Caco-2 (cell line): Measurements from ENCODE around the gene ELL2. TPM values are rescaled to one million over a fixed set of nuclear protein-coding genes. Genes with fewer than 3 reads are reported as not detected.

Source experiments
- BruUV-seq: library from RNA; stranded (reverse); fragments of 400-500 nt; replicated peaks from 2 replicates; lab custom pipeline; 2021; lab: Mats Ljungman, UMichigan
- CTCF ChIA-PET: fragments of 300-600 bp; sonication (Branson Sonifier 250); formaldehyde crosslinking; loops from one replicate; lab custom pipeline; 2022; ENCODE audit warnings: antibody characterized with exemption; lab: Charles Lee
- POLR2A ChIA-PET: fragments of 300-600 bp; sonication (Branson Sonifier 250); formaldehyde crosslinking; loops from one replicate; lab custom pipeline; 2022; ENCODE audit warnings: antibody characterized with exemption; lab: Charles Lee
- DNase-seq, 2 experiments: peaks; one replicate each; pipeline versions ENCODE4 v3.0.0 to v3.0.0-alpha.2; 2020 to 2022
- H3K27me3 ChIP-seq: replicated peaks from 2 replicates; pipeline ENCODE4 v1.6.0; 2011; ENCODE audit warnings: low read length; ENCODE audit not compliant: control insufficient read depth, insufficient read depth
- H3K36me3 ChIP-seq: 2 replicates; pipeline ENCODE4 v1.5.1; 2011; ENCODE audit warnings: low read length; ENCODE audit not compliant: control insufficient read depth, insufficient read depth
- H3K4me1 ChIP-seq: fragments of 250-450 bp; sonication (Bioruptor Pico); 2 replicates; pipeline ENCODE4 v1.5.1; 2020; ENCODE audit warnings: mild to moderate bottlenecking
- H3K4me3 ChIP-seq: 2 replicates; pipeline ENCODE4 v1.5.1; 2011; ENCODE audit warnings: low read depth, mild to moderate bottlenecking, control low read depth, low read length
- H3K9me3 ChIP-seq: fragments of 250-450 bp; sonication (Bioruptor Pico); 2 replicates; pipeline ENCODE4 v1.5.1; 2020; ENCODE audit warnings: mild to moderate bottlenecking, moderate library complexity
- H3K27ac Mint-ChIP-seq: one replicate; pipeline ENCODE4 v1.8.0; 2022; ENCODE audit warnings: mixed read lengths; ENCODE audit not compliant: unreplicated experiment
- H3K27me3 Mint-ChIP-seq: one replicate; pipeline ENCODE4 v1.8.0; 2022; ENCODE audit warnings: mixed read lengths; ENCODE audit not compliant: insufficient read depth, unreplicated experiment
- H3K36me3 Mint-ChIP-seq: one replicate; pipeline ENCODE4 v1.8.0; 2022; ENCODE audit warnings: mild to moderate bottlenecking, mixed read lengths; ENCODE audit not compliant: insufficient read depth, unreplicated experiment
- H3K4me1 Mint-ChIP-seq: one replicate; pipeline ENCODE4 v1.8.0; 2022; ENCODE audit warnings: low read depth, mixed read lengths; ENCODE audit not compliant: unreplicated experiment
- H3K4me3 Mint-ChIP-seq: one replicate; pipeline ENCODE4 v1.8.0; 2022; ENCODE audit warnings: mild to moderate bottlenecking, moderate library complexity, mixed read lengths; ENCODE audit not compliant: unreplicated experiment
- H3K9me3 Mint-ChIP-seq: one replicate; pipeline ENCODE4 v1.8.0; 2022; ENCODE audit warnings: mixed read lengths; ENCODE audit not compliant: unreplicated experiment
- intact Hi-C: fragments of 100-400 bp; cut with micrococcal nuclease; formaldehyde crosslinking; loops from one replicate; pipeline ENCODE4 v1.10.0; 2022; ENCODE audit not compliant: unreplicated experiment
- total RNA-seq: library from RNA; stranded (reverse); gene quantifications from 2 replicates; pipeline ENCODE4 v1.2.3, GENCODE V29; 2022
- TF ChIP-seq, protein P1 (sequence below), 2 experiments: fragments of 200-600 bp in 1 of 2; IDR thresholded peaks; 1 replicate in 1 of 2; 2 replicates in 1 of 2; pipeline versions ENCODE4 v1.5.1 to v1.8.0; 2011 to 2022; ENCODE audit warnings: antibody characterized with exemption in 1 of 2, control low read depth in 1 of 2, inconsistent platforms in 1 of 2, low read depth in 1 of 2, low read length in 1 of 2, mild to moderate bottlenecking in 1 of 2, moderate library complexity in 1 of 2; ENCODE audit not compliant: insufficient read depth in 1 of 2, severe bottlenecking in 1 of 2, unreplicated experiment in 1 of 2

Gene ELL2
- total RNA-seq, 1 experiment from 2014 or later, result 81.0 TPM

DNA sequence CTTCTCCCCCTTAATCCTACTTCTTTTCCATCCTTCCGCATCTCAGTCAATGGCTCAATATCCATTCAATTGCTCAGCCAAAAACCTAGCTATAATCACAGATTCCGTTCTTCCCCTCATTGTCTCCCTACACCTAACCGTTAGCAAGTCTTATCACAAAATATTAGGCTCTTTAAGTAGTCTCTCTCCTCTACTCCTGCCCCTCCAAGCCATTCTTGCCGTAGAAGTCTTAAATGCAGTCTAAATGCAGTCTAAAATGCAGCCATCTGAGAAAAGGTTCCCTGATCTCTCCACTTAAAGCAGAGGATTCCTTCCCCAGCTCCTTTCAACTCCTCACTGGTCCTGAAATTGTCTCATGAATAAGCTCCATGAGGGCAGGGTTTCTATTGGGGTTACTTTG is 57.8 kb downstream of the ELL2 start:
- CTCF ChIA-PET, result no interaction called here
- no TSS peak for BruUV-seq
- Mint-ChIP-seq H3K9me3 (no peaks in the 10 kb centered on the region), H3K4me3 (no peak overlapping the region), H3K27me3 (no peaks in the 10 kb centered on the region), H3K27ac (no peak overlapping the region), H3K36me3 (peaks cover 51% of the 10 kb centered on the region), H3K4me1 (no peaks in the 10 kb centered on the region)
- no peak for DNase-seq
- Histone ChIP-seq H3K9me3 (no peaks in the 10 kb centered on the region), H3K36me3 (peaks cover 7% of the 10 kb centered on the region), H3K4me3 (no peak overlapping the region), H3K4me1 (peaks cover 3% of the 10 kb centered on the region), H3K27me3 (no peaks in the 10 kb centered on the region)
- intact Hi-C loops, result no loop called here
- POLR2A ChIA-PET, result no interaction called here
- TF ChIP-seq, protein P1, sequence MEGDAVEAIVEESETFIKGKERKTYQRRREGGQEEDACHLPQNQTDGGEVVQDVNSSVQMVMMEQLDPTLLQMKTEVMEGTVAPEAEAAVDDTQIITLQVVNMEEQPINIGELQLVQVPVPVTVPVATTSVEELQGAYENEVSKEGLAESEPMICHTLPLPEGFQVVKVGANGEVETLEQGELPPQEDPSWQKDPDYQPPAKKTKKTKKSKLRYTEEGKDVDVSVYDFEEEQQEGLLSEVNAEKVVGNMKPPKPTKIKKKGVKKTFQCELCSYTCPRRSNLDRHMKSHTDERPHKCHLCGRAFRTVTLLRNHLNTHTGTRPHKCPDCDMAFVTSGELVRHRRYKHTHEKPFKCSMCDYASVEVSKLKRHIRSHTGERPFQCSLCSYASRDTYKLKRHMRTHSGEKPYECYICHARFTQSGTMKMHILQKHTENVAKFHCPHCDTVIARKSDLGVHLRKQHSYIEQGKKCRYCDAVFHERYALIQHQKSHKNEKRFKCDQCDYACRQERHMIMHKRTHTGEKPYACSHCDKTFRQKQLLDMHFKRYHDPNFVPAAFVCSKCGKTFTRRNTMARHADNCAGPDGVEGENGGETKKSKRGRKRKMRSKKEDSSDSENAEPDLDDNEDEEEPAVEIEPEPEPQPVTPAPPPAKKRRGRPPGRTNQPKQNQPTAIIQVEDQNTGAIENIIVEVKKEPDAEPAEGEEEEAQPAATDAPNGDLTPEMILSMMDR (IDR thresholded peaks at IDR 0.05; ENCODE audit: insufficient read depth in 1 of 2, low read depth in 1 of 2, low read length in 1 of 2, severe bottlenecking in 1 of 2, unreplicated experiment in 1 of 2), result no peak

GRCh38 chr5:95901676-95902627 is 59.7 kb downstream of the ELL2 start:
- Mint-ChIP-seq H3K9me3 (no peaks in the 10 kb centered on the region), H3K4me1 (no peaks in the 10 kb centered on the region), H3K36me3 (peaks cover 68% of the 10 kb centered on the region), H3K27me3 (no peaks in the 10 kb centered on the region), H3K27ac (peak overlapping the region; percentile 12), H3K4me3 (no peak overlapping the region)
- H3K4me1 ChIP-seq, result no peaks in the 10 kb centered on the region; the same call in 1 of the 2 replicates
- BruUV-seq, result no TSS peak
- TF ChIP-seq, protein P1 (IDR thresholded peaks at IDR 0.05; ENCODE audit: insufficient read depth in 1 of 2, low read depth in 1 of 2, low read length in 1 of 2, severe bottlenecking in 1 of 2, unreplicated experiment in 1 of 2), result no peak
- ChIA-PET POLR2A (no interaction called here), CTCF (interaction anchor here (0.7 kb wide), 1 partner anchor 433 kb away, joined by 3 read pairs; no protein-coding TSS in a partner anchor)
- H3K36me3 ChIP-seq, result peaks cover 4% of the 10 kb centered on the region; the same call in 1 of the 2 replicates
- DNase-seq, result no peak
- no peak overlapping the region for H3K4me3 ChIP-seq
- no peaks in the 10 kb centered on the region for H3K9me3 ChIP-seq
- H3K27me3 ChIP-seq, result no peaks in the 10 kb centered on the region
- intact Hi-C loops, result no loop called here

DNA sequence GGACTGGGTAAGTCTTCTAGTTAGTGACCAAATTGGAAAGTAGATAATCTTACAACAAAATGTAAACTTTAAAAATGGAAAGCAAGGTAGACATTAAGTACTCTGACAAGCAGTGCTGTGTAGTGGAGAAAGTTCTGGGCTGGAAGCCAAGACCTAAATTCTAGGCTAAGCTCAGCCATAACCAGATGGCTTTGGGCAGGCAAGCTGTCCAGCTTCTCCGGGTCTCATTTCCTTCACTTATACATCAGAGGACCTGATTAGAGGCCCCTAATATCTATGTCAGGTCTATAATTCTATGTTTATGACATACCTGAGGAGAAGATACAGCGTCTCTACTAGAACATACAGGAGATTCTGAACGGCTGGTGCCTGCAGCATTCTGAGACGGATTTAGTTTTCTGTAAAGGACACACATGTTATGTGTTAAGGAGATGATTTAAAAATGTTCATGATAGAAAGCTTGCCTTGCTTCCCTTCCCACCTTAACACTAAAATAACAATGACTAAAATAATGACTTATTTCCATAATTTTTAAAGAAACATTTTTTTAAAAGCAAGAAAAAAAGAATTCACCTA is 61.2 kb downstream of the ELL2 start:
- Histone ChIP-seq H3K27me3 (no peaks in the 10 kb centered on the region), H3K4me3 (no peak overlapping the region), H3K9me3 (no peaks in the 10 kb centered on the region), H3K36me3 (peaks cover 4% of the 10 kb centered on the region; the same call in 1 of the 2 replicates), H3K4me1 (no peaks in the 10 kb centered on the region; the same call in 1 of the 2 replicates)
- Mint-ChIP-seq H3K9me3 (no peaks in the 10 kb centered on the region), H3K27ac (no peak overlapping the region), H3K4me3 (no peak overlapping the region), H3K4me1 (no peaks in the 10 kb centered on the region), H3K36me3 (peaks cover 67% of the 10 kb centered on the region), H3K27me3 (no peaks in the 10 kb centered on the region)
- DNase-seq, result no peak
- CTCF ChIA-PET, result no interaction called here
- intact Hi-C loops, result no loop called here
- POLR2A ChIA-PET, result no interaction called here
- TF ChIP-seq, protein P1 (IDR thresholded peaks at IDR 0.05; ENCODE audit: insufficient read depth in 1 of 2, low read depth in 1 of 2, low read length in 1 of 2, severe bottlenecking in 1 of 2, unreplicated experiment in 1 of 2), result no peak
- no TSS peak for BruUV-seq
